Measurements from ENCODE around the gene ATG5. TPM values are rescaled to one million over a fixed set of nuclear protein-coding genes. Genes with fewer than 3 reads are reported as not detected.

ATG5 gene
- total and polyA plus RNA-seq, 2 donors (not counting 1 experiment from before 2014, with no cell fraction given) = 13.6 to 26.3 TPM

DNA sequence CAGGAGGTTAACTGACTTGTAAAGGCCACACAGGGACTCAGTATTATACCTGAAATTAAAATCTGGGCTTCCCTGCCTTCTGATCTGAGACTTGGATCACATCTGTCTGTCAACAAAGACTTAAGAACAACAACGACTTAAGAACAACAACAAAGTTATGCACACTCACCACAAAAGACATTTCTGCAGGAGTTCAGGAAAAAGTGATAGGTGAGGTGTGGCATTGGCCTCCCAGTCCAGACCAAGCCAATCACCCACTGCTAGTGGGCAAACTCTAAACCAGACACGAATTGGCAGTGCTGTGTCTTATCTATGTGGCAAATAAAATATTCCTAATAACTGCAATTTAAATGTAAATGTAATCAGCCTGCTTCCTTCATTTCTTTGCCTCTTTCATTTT, 178.1 kb downstream of the ATG5 start:
- H3K9me3 Mint-ChIP-seq (ENCODE audit: insufficient read depth) = no peaks in the 10 kb centered on the region
- Histone ChIP-seq H2AFZ (ENCODE audit: insufficient read depth, low read depth, low read length, poor library complexity, severe bottlenecking) (no peak overlapping the region), H3K36me3 (replicated peaks in 1 of 2; ENCODE audit: control extremely low read depth in 1 of 2, control insufficient read depth in 1 of 2, extremely low read depth in 1 of 2, insufficient read depth in 2 of 2, low read length in 1 of 2) (no peaks in the 10 kb centered on the region), H3K4me1 (ENCODE audit: control insufficient read depth in 2 of 2, insufficient read depth in 2 of 2, low read length in 2 of 2) (peaks cover 4 to 11% of the 10 kb centered on the region in 2 donors), H3K9me3 (ENCODE audit: control extremely low read depth in 1 of 3, control insufficient read depth in 2 of 3, insufficient read depth in 1 of 3, low read length in 2 of 3) (no peaks in the 10 kb centered on the region), H3K79me2 (ENCODE audit: control insufficient read depth, insufficient read depth, low read length) (no peaks in the 10 kb centered on the region), H3K4me2 (replicated peaks; ENCODE audit: low read depth, low read length, poor library complexity, severe bottlenecking) (no peak overlapping the region), H3K9ac (ENCODE audit: low read length) (no peak overlapping the region), H3K4me3 (ENCODE audit: control extremely low read depth in 1 of 5, extremely low read depth in 1 of 5, insufficient read depth in 1 of 5, low read depth in 2 of 5, low read length in 4 of 5) (no peak overlapping the region), H4K20me1 (ENCODE audit: control insufficient read depth, insufficient read depth, low read length, poor library complexity, severe bottlenecking) (no peaks in the 10 kb centered on the region), H3K27ac (ENCODE audit: low read length in 2 of 2) (no peak overlapping the region), H3K27me3 (replicated peaks in 1 of 4; ENCODE audit: control extremely low read depth in 1 of 4, control insufficient read depth in 3 of 4, insufficient read depth in 4 of 4, low read length in 3 of 4) (no peaks in the 10 kb centered on the region)
- no peak overlapping the region for H3K27ac Mint-ChIP-seq
- no peak overlapping the region for H3K4me3 Mint-ChIP-seq
- H3K4me1 Mint-ChIP-seq = peaks cover 18% of the 10 kb centered on the region
- H3K27me3 Mint-ChIP-seq = no peaks in the 10 kb centered on the region
- ATAC-seq (ENCODE audit: low read depth) (no peak), DNase-seq (no peak)
- no peak for TF ChIP-seq EZH2 (IDR thresholded peaks at IDR 0.05; ENCODE audit: borderline replicate concordance, insufficient read depth, low read depth, low read length, poor library complexity, severe bottlenecking)
- TF ChIP-seq, protein P1, sequence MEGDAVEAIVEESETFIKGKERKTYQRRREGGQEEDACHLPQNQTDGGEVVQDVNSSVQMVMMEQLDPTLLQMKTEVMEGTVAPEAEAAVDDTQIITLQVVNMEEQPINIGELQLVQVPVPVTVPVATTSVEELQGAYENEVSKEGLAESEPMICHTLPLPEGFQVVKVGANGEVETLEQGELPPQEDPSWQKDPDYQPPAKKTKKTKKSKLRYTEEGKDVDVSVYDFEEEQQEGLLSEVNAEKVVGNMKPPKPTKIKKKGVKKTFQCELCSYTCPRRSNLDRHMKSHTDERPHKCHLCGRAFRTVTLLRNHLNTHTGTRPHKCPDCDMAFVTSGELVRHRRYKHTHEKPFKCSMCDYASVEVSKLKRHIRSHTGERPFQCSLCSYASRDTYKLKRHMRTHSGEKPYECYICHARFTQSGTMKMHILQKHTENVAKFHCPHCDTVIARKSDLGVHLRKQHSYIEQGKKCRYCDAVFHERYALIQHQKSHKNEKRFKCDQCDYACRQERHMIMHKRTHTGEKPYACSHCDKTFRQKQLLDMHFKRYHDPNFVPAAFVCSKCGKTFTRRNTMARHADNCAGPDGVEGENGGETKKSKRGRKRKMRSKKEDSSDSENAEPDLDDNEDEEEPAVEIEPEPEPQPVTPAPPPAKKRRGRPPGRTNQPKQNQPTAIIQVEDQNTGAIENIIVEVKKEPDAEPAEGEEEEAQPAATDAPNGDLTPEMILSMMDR (IDR thresholded peaks at IDR 0.05) = no peak
- CTCF ChIA-PET = interaction anchor here (1.5 kb wide), 1 partner anchor 76 kb away, joined by 3 read pairs; no protein-coding TSS in a partner anchor
- POLR2A ChIA-PET = no interaction called here
- intact Hi-C loops (cut with micrococcal nuclease) = no loop called here
- WGBS (ENCODE audit: insufficient coverage) = no CpG with 5 or more reads among the region's 2 CpGs

DNA sequence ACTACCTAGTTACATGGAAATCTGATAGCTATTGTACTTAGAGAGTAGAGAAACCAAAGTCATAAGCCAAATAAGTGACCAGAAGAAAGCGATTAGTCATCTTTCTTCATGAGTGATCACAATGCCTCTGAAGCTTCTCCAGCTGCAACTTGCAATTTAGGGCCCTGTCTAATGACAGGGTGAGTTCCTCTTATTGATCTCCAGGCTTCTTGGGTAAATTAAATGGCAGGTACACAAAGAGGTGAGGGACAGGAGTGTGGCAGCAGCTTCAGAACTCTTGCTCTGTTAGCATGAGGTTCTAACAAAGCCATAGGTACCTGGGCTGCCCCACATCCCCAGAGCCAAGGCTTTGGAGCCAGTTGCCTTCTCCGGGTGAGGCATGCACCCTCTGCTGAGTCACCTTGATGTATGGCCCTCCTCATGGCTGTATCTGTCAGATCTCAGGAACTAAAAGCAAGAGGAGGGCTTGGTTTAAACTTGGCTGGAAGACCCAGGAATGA, 178.7 kb downstream of the ATG5 start:
- Histone ChIP-seq H3K27me3 (replicated peaks in 1 of 4; ENCODE audit: control extremely low read depth in 1 of 4, control insufficient read depth in 3 of 4, insufficient read depth in 4 of 4, low read length in 3 of 4) (no peaks in the 10 kb centered on the region), H3K9ac (ENCODE audit: low read length) (no peak overlapping the region), H3K4me2 (replicated peaks; ENCODE audit: low read depth, low read length, poor library complexity, severe bottlenecking) (no peak overlapping the region), H4K20me1 (ENCODE audit: control insufficient read depth, insufficient read depth, low read length, poor library complexity, severe bottlenecking) (no peaks in the 10 kb centered on the region), H3K79me2 (ENCODE audit: control insufficient read depth, insufficient read depth, low read length) (no peaks in the 10 kb centered on the region), H3K4me1 (ENCODE audit: control insufficient read depth in 2 of 2, insufficient read depth in 2 of 2, low read length in 2 of 2) (peaks cover 10 to 16% of the 10 kb centered on the region in 2 donors), H3K9me3 (ENCODE audit: control extremely low read depth in 1 of 3, control insufficient read depth in 2 of 3, insufficient read depth in 1 of 3, low read length in 2 of 3) (no peaks in the 10 kb centered on the region), H2AFZ (ENCODE audit: insufficient read depth, low read depth, low read length, poor library complexity, severe bottlenecking) (no peak overlapping the region), H3K36me3 (replicated peaks in 1 of 2; ENCODE audit: control extremely low read depth in 1 of 2, control insufficient read depth in 1 of 2, extremely low read depth in 1 of 2, insufficient read depth in 2 of 2, low read length in 1 of 2) (no peaks in the 10 kb centered on the region), H3K4me3 (ENCODE audit: control extremely low read depth in 1 of 5, extremely low read depth in 1 of 5, insufficient read depth in 1 of 5, low read depth in 2 of 5, low read length in 4 of 5) (no peak overlapping the region), H3K27ac (ENCODE audit: low read length in 2 of 2) (no peak overlapping the region)
- Mint-ChIP-seq H3K27me3 (no peaks in the 10 kb centered on the region), H3K4me1 (peaks cover 24% of the 10 kb centered on the region), H3K27ac (no peak overlapping the region), H3K9me3 (ENCODE audit: insufficient read depth) (no peaks in the 10 kb centered on the region), H3K4me3 (no peak overlapping the region)
- ATAC-seq (ENCODE audit: low read depth) (no peak), DNase-seq (no peak)
- POLR2A ChIA-PET = no interaction called here
- intact Hi-C loops (cut with micrococcal nuclease) = no loop called here
- CTCF ChIA-PET = interaction anchor here (0.9 to 1.5 kb wide), 2 partner anchors 57 to 76 kb away, joined by 3 read pairs; no protein-coding TSS in a partner anchor
- 89% methylated on average over 1 of the region's 2 CpGs for WGBS (ENCODE audit: insufficient coverage)
- TF ChIP-seq, protein P1 (IDR thresholded peaks at IDR 0.05) = no peak
- no peak for TF ChIP-seq EZH2 (IDR thresholded peaks at IDR 0.05; ENCODE audit: borderline replicate concordance, insufficient read depth, low read depth, low read length, poor library complexity, severe bottlenecking)

Data from B cell (primary cell).